T-cell (primary cell): ENCODE data around the gene KRI1. TPM values are rescaled to one million over a fixed set of nuclear protein-coding genes. Genes with fewer than 3 reads are reported as not detected.
A peak's percentile ranks its signal among the peaks of the same experiment; 100 is the strongest.

Experiments used
- ATAC-seq, 4 experiments: fragments of 200-7000 bp in 3 of 4; fragments of 150-1000 bp in 1 of 4; cut with Tn5 transposase; replicated peaks in 1 of 4; 1 replicate in 3 of 4; 2 replicates in 1 of 4; pipeline ENCODE4 v1.10.0; 2021; ENCODE audit warnings: moderate library complexity in 3 of 4, mild to moderate bottlenecking in 2 of 4, moderate number of reproducible peaks in 1 of 4
- CTCF ChIA-PET, 2 donors: fragments of 300-600 bp; sonication (Branson Sonifier 250); formaldehyde crosslinking; loops; one replicate each; lab custom pipeline; 2022; ENCODE audit warnings: antibody characterized with exemption in 2 of 2; lab: Charles Lee
- POLR2A ChIA-PET, 2 donors: fragments of 300-600 bp; sonication (Branson Sonifier 250); formaldehyde crosslinking; loops; one replicate each; lab custom pipeline; 2022; ENCODE audit warnings: antibody characterized with exemption in 2 of 2; lab: Charles Lee
- DNase-seq, 35 experiments: peaks; one replicate each; pipeline versions ENCODE4 v3.0.0 to v3.0.0-alpha.2; 2013 to 2023
- H3K27ac ChIP-seq: one replicate; pipeline ENCODE4 v1.5.1; 2013; ENCODE audit warnings: low read length
- H3K27me3 ChIP-seq, 2 experiments: replicated peaks in 1 of 2; 1 replicate in 1 of 2; 2 replicates in 1 of 2; pipeline versions ENCODE4 v1.6.1 to v1.7.0; 2013; ENCODE audit warnings: low read length in 1 of 2, mixed read lengths in 1 of 2; ENCODE audit not compliant: control insufficient read depth in 2 of 2, insufficient read depth in 2 of 2; ENCODE audit errors: extremely low read depth in 1 of 2
- H3K36me3 ChIP-seq, 2 donors: 1 replicate in 1 of 2; 2 replicates in 1 of 2; pipeline versions ENCODE4 v1.6.1 to v1.7.0; 2013; ENCODE audit warnings: low read length in 1 of 2; ENCODE audit not compliant: control insufficient read depth in 2 of 2, insufficient read depth in 1 of 2; ENCODE audit errors: extremely low read depth in 1 of 2
- H3K4me1 ChIP-seq, 2 experiments: 1 replicate in 1 of 2; 2 replicates in 1 of 2; pipeline versions ENCODE4 v1.6.1 to v1.7.0; 2013; ENCODE audit warnings: low read length in 2 of 2, mixed read lengths in 1 of 2; ENCODE audit not compliant: insufficient read depth in 2 of 2, control insufficient read depth in 1 of 2; ENCODE audit errors: extremely low read depth in 1 of 2
- H3K4me3 ChIP-seq, 2 donors: 1 replicate in 1 of 2; 2 replicates in 1 of 2; pipeline versions ENCODE4 v1.5.1 to v1.7.0; 2013; ENCODE audit warnings: mild to moderate bottlenecking in 2 of 2, low read length in 1 of 2, moderate library complexity in 1 of 2; ENCODE audit not compliant: control insufficient read depth in 1 of 2; ENCODE audit errors: extremely low read depth in 1 of 2
- H3K9me3 ChIP-seq: 2 replicates; pipeline ENCODE4 v1.7.0; 2013
- H3K27ac Mint-ChIP-seq, 2 donors: one replicate each; pipeline ENCODE4 v1.8.0; 2020 to 2021; ENCODE audit warnings: mild to moderate bottlenecking in 2 of 2, mixed read lengths in 2 of 2
- H3K27me3 Mint-ChIP-seq, 2 donors: one replicate each; pipeline ENCODE4 v1.8.0; 2021 to 2022; ENCODE audit warnings: mixed read lengths in 2 of 2
- H3K36me3 Mint-ChIP-seq: one replicate; pipeline ENCODE4 v1.8.0; 2021; ENCODE audit warnings: mixed read lengths
- H3K4me1 Mint-ChIP-seq, 3 donors: one replicate each; pipeline ENCODE4 v1.8.0; 2020 to 2022; ENCODE audit warnings: mixed read lengths in 3 of 3, mild to moderate bottlenecking in 1 of 3
- H3K4me3 Mint-ChIP-seq, 3 donors: one replicate each; pipeline ENCODE4 v1.8.0; 2020 to 2022; ENCODE audit warnings: mild to moderate bottlenecking in 3 of 3, mixed read lengths in 3 of 3, moderate library complexity in 3 of 3
- H3K9me3 Mint-ChIP-seq, 3 donors: one replicate each; pipeline ENCODE4 v1.8.0; 2020 to 2022; ENCODE audit warnings: mixed read lengths in 3 of 3
- WGBS: methylation state at CpG from one replicate; pipeline ENCODE4 v1.1.5; 2013; ENCODE audit warnings: missing lambda C conversion rate; ENCODE audit not compliant: insufficient coverage; 5-methylcytosine and 5-hydroxymethylcytosine counted together
- total RNA-seq, 35 experiments: library from RNA in 6 of 35; stranded (reverse) in 6 of 35; fragments of 120-200 nt in 1 of 35; gene quantifications; one replicate each; pipeline versions ENCODE4 v1.2.1 to v1.2.4 and lab custom pipeline; 2013 to 2026

Gene KRI1
- total RNA-seq, 5 donors from 2014 or later (not counting 1 experiment from before 2014, with no cell fraction given): 50.9 to 94.8 (median 79.1) TPM

- Histone ChIP-seq H3K4me3 (peak within 1 kb of the TSS; percentile 74 to 100), H3K9me3 (no peaks in the 10 kb centered on the region), H3K27ac (peak within 1 kb of the TSS; percentile 78), H3K36me3 (peaks cover 0 to 9% of the 10 kb centered on the region in 2 donors), H3K4me1 (peaks cover 22 to 50% of the 10 kb centered on the region in 2 experiments), H3K27me3 (no peaks in the 10 kb centered on the region)
- 0% methylated on average over 56 of the region's 71 CpGs for WGBS
- Mint-ChIP-seq H3K4me1 (peaks cover 43 to 54% (median 51%) of the 10 kb centered on the region in 3 donors), H3K4me3 (peak within 1 kb of the TSS; percentile 93 to 97 (median 95)), H3K27me3 (no peaks in the 10 kb centered on the region), H3K9me3 (no peaks in the 10 kb centered on the region), H3K27ac (peak within 1 kb of the TSS; percentile 97 to 98), H3K36me3 (no peaks in the 10 kb centered on the region)
- POLR2A ChIA-PET: interaction anchor here in 1 of 2 donors (0.5 kb wide), 1 partner anchor 310 kb away, joined by 3 read pairs; no protein-coding TSS in a partner anchor
- peak; percentile 99 to 100 (median 100) for DNase-seq
- CTCF ChIA-PET: interaction anchor here in 1 of 2 donors (0.5 kb wide), 1 partner anchor 57 kb away, joined by 5 read pairs; no protein-coding TSS in a partner anchor
- peak; percentile 75 to 77 (median 76) for ATAC-seq
These were observed 3.2 kb upstream of the KRI1 start, which contains the start of gene CDKN2D for GRCh38 chr19:10568826-10569651. Gene CDKN2D (minus strand): TSS chr19:10568979. CDS start chr19:10568653, 326 bp downstream.

- peaks cover 43 to 54% (median 54%) of the 10 kb centered on the region in 3 donors for H3K4me1 Mint-ChIP-seq
- peak overlapping the region; percentile 74 to 100 for H3K4me3 ChIP-seq
- CTCF ChIA-PET: interaction anchor here in 1 of 2 donors (0.7 to 1.3 kb wide), 2 partner anchors 15 to 87 kb away, joined by 3 read pairs; no protein-coding TSS in a partner anchor
- no peaks in the 10 kb centered on the region for H3K36me3 Mint-ChIP-seq
- DNase-seq (peak in 28 of 35 experiments; percentile 35 to 78 (median 58)), ATAC-seq (peak; percentile 14 to 29 (median 22))
- peak overlapping the region; percentile 78 for H3K27ac ChIP-seq
- H3K4me3 Mint-ChIP-seq: peak overlapping the region; percentile 93 to 97 (median 95)
- peaks cover 0 to 12% of the 10 kb centered on the region in 2 donors for H3K36me3 ChIP-seq
- POLR2A ChIA-PET: interaction anchor here in 1 of 2 donors (0.7 kb wide), 1 partner anchor 875 kb away, joined by 3 read pairs; no protein-coding TSS in a partner anchor
- under 1% methylated on average over 57 of the region's 58 CpGs for WGBS
- H3K9me3 Mint-ChIP-seq: no peaks in the 10 kb centered on the region
- no peaks in the 10 kb centered on the region for H3K27me3 Mint-ChIP-seq
- peak overlapping the region; percentile 97 to 98 for H3K27ac Mint-ChIP-seq
- no peaks in the 10 kb centered on the region for H3K27me3 ChIP-seq
- no peaks in the 10 kb centered on the region for H3K9me3 ChIP-seq
- peaks cover 22 to 55% of the 10 kb centered on the region in 2 experiments for H3K4me1 ChIP-seq
These were observed 2.4 kb upstream of the KRI1 start for GRCh38 chr19:10568062-10568825.

- Mint-ChIP-seq H3K4me3 (peak overlapping the region; percentile 93 to 97 (median 95)), H3K9me3 (no peaks in the 10 kb centered on the region), H3K27me3 (no peaks in the 10 kb centered on the region), H3K36me3 (no peaks in the 10 kb centered on the region), H3K27ac (peak overlapping the region; percentile 97 to 98), H3K4me1 (peaks cover 43 to 54% (median 53%) of the 10 kb centered on the region in 3 donors)
- Histone ChIP-seq H3K4me3 (peak overlapping the region; percentile 74 to 100), H3K36me3 (peaks cover 0 to 13% of the 10 kb centered on the region in 2 donors), H3K9me3 (no peaks in the 10 kb centered on the region), H3K27ac (peak overlapping the region; percentile 78), H3K27me3 (no peaks in the 10 kb centered on the region), H3K4me1 (peaks cover 22 to 54% of the 10 kb centered on the region in 2 experiments)
- no CpG with 5 or more reads among the region's 5 CpGs for WGBS
- CTCF ChIA-PET: interaction anchor here in 1 of 2 donors (0.7 to 1.3 kb wide), 2 partner anchors 14 to 88 kb away, joined by 3 read pairs; no protein-coding TSS in a partner anchor
- DNase-seq (peak in 1 of 35 experiments; percentile 46), ATAC-seq (no peak)
- POLR2A ChIA-PET: interaction anchor here in 1 of 2 donors (0.5 kb wide), 1 partner anchor 84 kb away, joined by 8 read pairs; no protein-coding TSS in a partner anchor
These were observed 1.8 kb upstream of the KRI1 start for GRCh38 chr19:10567656-10568055.

DNA sequence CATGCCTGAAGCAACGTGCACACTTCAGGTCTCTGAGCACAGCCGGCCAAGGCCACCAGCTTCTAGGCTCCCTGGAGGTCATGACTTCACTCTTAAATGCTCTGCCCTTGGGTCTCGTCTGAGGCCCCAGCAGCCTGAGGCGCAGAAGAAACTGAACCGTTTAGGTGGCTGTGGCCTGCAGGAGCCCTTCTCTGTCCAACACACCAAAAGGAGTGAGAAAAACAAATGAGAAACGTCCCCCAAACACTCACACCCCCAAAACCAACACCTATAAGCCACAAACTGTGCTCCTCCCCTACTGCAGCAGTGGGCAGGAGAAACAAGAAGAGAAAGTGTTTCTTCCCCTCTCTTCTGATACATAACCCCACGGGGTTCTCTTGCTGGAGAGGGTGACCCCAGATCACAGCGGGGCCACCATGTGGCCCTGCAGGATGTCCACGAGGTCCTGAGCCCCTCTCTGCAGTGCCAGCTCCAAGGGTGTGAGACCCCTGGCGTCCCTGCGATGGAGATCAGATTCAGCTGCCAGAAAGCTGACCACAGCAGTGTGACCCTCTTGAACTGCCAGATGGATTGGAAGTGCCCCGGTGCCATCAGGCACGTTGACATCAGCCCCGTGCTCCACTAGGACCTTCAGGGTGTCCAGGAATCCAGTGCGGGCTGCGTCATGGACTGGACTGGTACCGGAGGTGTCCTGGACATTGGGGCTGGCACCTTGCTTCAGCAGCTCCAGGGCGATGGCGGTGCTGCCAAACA lies 1.0 kb upstream of the KRI1 start:
- WGBS: 21% methylated on average over 19 of the region's 19 CpGs
- H3K27me3 ChIP-seq: no peaks in the 10 kb centered on the region
- H3K9me3 Mint-ChIP-seq: no peaks in the 10 kb centered on the region
- H3K9me3 ChIP-seq: no peaks in the 10 kb centered on the region
- H3K4me3 Mint-ChIP-seq: peak overlapping the region; percentile 93 to 97 (median 95)
- CTCF ChIA-PET: interaction anchor here in 1 of 2 donors (0.6 to 1.3 kb wide), 3 partner anchors 13 to 59 kb away, joined by 3 to 4 read pairs (median 3); no protein-coding TSS in a partner anchor
- H3K36me3 Mint-ChIP-seq: no peaks in the 10 kb centered on the region
- peak overlapping the region; percentile 74 to 100 for H3K4me3 ChIP-seq
- H3K4me1 ChIP-seq: peaks cover 22 to 52% of the 10 kb centered on the region in 2 experiments
- H3K4me1 Mint-ChIP-seq: peaks cover 40 to 48% (median 46%) of the 10 kb centered on the region in 3 donors
- H3K36me3 ChIP-seq: peaks cover 0 to 20% of the 10 kb centered on the region in 2 donors
- POLR2A ChIA-PET: interaction anchor here in 1 of 2 donors (0.5 to 0.6 kb wide), 2 partner anchors 32 to 85 kb away, joined by 3 to 8 read pairs; no protein-coding TSS in a partner anchor
- DNase-seq: peak; percentile 32 to 81 (median 59)
- ATAC-seq: peak in 2 of 4 experiments; percentile 3
- peak overlapping the region; percentile 97 to 98 for H3K27ac Mint-ChIP-seq
- no peaks in the 10 kb centered on the region for H3K27me3 Mint-ChIP-seq
- H3K27ac ChIP-seq: peak overlapping the region; percentile 78

DNA sequence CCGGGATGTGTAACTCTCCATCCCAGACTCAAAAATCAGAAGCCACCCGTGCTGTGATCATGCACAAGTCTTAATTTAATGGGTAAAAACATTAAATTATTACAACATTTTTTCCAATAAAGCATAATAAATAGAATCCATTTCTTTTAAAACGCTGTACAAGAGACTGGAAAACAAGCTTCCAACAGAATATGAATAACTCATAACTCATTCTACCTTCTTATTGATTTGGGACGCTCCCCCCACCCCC lies 523 bp upstream of the KRI1 start:
- WGBS: 0% methylated on average over 1 of the region's 4 CpGs
- Histone ChIP-seq H3K36me3 (peaks cover 2 to 24% of the 10 kb centered on the region in 2 donors), H3K4me3 (peak overlapping the region; percentile 74 to 100), H3K9me3 (no peaks in the 10 kb centered on the region), H3K4me1 (peaks cover 22 to 55% of the 10 kb centered on the region in 2 experiments), H3K27me3 (no peaks in the 10 kb centered on the region), H3K27ac (peak overlapping the region; percentile 78)
- Mint-ChIP-seq H3K27ac (peak overlapping the region; percentile 97 to 98), H3K4me1 (peaks cover 43 to 52% (median 46%) of the 10 kb centered on the region in 3 donors), H3K36me3 (peaks cover 4% of the 10 kb centered on the region), H3K27me3 (no peaks in the 10 kb centered on the region), H3K4me3 (peak overlapping the region; percentile 93 to 97 (median 95)), H3K9me3 (no peaks in the 10 kb centered on the region)
- ChIA-PET CTCF (interaction anchor here in 1 of 2 donors (0.6 to 0.9 kb wide), 3 partner anchors 15 to 59 kb away, joined by 3 to 6 read pairs (median 4); no protein-coding TSS in a partner anchor), POLR2A (interaction anchor here in 1 of 2 donors (0.6 kb wide), 1 partner anchor 33 kb away, joined by 3 read pairs; no protein-coding TSS in a partner anchor)
- DNase-seq: no peak
- ATAC-seq: no peak
